Activated CD8-positive, alpha-beta T cell treated with anti-CD3 and anti-CD28 coated beads for 36 hours (primary cell): ENCODE results near the gene PTPRN. TPM values are rescaled to one million over a fixed set of nuclear protein-coding genes. Genes with fewer than 3 reads are reported as not detected.

ENCODE experiments used
- ATAC-seq: fragments of 200-7000 bp; cut with Tn5 transposase; one replicate; pipeline ENCODE4 v1.10.0; 2021; ENCODE audit warnings: mild to moderate bottlenecking, moderate library complexity
- CTCF ChIA-PET: fragments of 350-600 bp; sonication (Branson Sonifier 250); formaldehyde crosslinking; loops from one replicate; lab custom pipeline; 2021; ENCODE audit warnings: antibody characterized with exemption; lab: Charles Lee
- POLR2A ChIA-PET: fragments of 350-600 bp; sonication (Branson Sonifier 250); formaldehyde crosslinking; loops from one replicate; lab custom pipeline; 2021; ENCODE audit warnings: antibody characterized with exemption; lab: Charles Lee
- DNase-seq: peaks from one replicate; pipeline ENCODE4 v3.0.0-alpha.2; 2020
- H3K27ac Mint-ChIP-seq: one replicate; pipeline ENCODE4 v1.8.0; 2021; ENCODE audit warnings: mild to moderate bottlenecking, mixed read lengths
- H3K27me3 Mint-ChIP-seq: one replicate; pipeline ENCODE4 v1.8.0; 2021; ENCODE audit warnings: mixed read lengths
- H3K36me3 Mint-ChIP-seq: one replicate; pipeline ENCODE4 v1.8.0; 2021; ENCODE audit warnings: low read depth, mixed read lengths
- H3K4me1 Mint-ChIP-seq: one replicate; pipeline ENCODE4 v1.8.0; 2021; ENCODE audit warnings: low read depth, mixed read lengths
- H3K4me3 Mint-ChIP-seq: one replicate; pipeline ENCODE4 v1.8.0; 2021; ENCODE audit warnings: mild to moderate bottlenecking, moderate library complexity, mixed read lengths
- H3K9me3 Mint-ChIP-seq: one replicate; pipeline ENCODE4 v1.8.0; 2021; ENCODE audit warnings: mixed read lengths
- intact Hi-C: fragments of 100-400 bp; cut with micrococcal nuclease; formaldehyde crosslinking; loops from one replicate; pipeline ENCODE4 v1.10.0; 2022
- total RNA-seq, 2 experiments: library from RNA; stranded (reverse); gene quantifications; one replicate each; pipeline ENCODE4 v1.2.3, GENCODE V29; 2021
- TF ChIP-seq, protein P1 (sequence below): fragments of 200-600 bp; IDR thresholded peaks from one replicate; pipeline ENCODE4 v1.8.0; 2022; ENCODE audit warnings: antibody characterized with exemption, mild to moderate bottlenecking

PTPRN gene
- total RNA-seq, result 1 to 10 TPM in 1 of 2 experiments, under 1 TPM in 1; 0.92 to 1.1 TPM

DNA sequence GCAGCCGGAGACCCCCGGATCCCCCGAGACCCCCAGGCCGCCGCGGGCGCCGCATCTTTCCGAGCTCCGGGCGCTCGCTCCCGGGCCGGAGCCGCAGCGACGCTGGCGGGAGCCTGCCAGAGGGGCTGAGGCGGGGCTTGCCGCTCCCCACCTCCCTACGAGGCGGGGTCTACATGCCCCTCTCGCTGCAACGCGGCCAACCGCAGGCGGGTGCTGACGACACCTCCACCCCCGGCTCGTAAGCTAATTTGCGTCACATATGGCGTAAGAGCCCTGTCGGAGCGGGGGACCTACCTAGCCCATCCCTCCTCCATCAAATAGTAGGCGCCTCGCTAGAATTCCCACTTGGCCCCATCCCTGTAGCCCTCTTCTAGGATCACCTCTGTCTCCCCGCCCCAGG, at the start of gene PTPRN:
Gene PTPRN (minus strand): TSS at position 124 of the 400 bp plus-strand sequence. CDS start 69 bp downstream, at position 55.
- H3K4me1 Mint-ChIP-seq, result peaks cover 6% of the 10 kb centered on the region
- ATAC-seq, result no peak
- H3K27ac Mint-ChIP-seq, result no peak within 1 kb of the TSS
- H3K36me3 Mint-ChIP-seq, result no peaks in the 10 kb centered on the region
- H3K9me3 Mint-ChIP-seq, result no peaks in the 10 kb centered on the region
- peaks cover 40% of the 10 kb centered on the region for H3K27me3 Mint-ChIP-seq
- H3K4me3 Mint-ChIP-seq, result no peak within 1 kb of the TSS
- POLR2A ChIA-PET, result interaction anchor here (1.7 kb wide), 1 partner anchor 10 kb away, joined by 3 read pairs; no protein-coding TSS in a partner anchor
- DNase-seq, result no peak
- intact Hi-C loops, result loop anchor here (10.0 kb wide), 1 partner anchor 254 kb away; no protein-coding TSS in a partner anchor
- TF ChIP-seq, protein P1, sequence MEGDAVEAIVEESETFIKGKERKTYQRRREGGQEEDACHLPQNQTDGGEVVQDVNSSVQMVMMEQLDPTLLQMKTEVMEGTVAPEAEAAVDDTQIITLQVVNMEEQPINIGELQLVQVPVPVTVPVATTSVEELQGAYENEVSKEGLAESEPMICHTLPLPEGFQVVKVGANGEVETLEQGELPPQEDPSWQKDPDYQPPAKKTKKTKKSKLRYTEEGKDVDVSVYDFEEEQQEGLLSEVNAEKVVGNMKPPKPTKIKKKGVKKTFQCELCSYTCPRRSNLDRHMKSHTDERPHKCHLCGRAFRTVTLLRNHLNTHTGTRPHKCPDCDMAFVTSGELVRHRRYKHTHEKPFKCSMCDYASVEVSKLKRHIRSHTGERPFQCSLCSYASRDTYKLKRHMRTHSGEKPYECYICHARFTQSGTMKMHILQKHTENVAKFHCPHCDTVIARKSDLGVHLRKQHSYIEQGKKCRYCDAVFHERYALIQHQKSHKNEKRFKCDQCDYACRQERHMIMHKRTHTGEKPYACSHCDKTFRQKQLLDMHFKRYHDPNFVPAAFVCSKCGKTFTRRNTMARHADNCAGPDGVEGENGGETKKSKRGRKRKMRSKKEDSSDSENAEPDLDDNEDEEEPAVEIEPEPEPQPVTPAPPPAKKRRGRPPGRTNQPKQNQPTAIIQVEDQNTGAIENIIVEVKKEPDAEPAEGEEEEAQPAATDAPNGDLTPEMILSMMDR, result no peak
- CTCF ChIA-PET, result interaction anchor here (1.0 to 1.5 kb wide), 3 partner anchors 10 to 31 kb away, joined by 3 to 5 read pairs (median 3); no protein-coding TSS in a partner anchor

- intact Hi-C loops, result no loop called here
- H3K9me3 Mint-ChIP-seq, result no peaks in the 10 kb centered on the region
- CTCF ChIA-PET, result interaction anchor here (1.1 to 2.1 kb wide), 2 partner anchors 10 to 64 kb away, joined by 3 to 8 read pairs; no protein-coding TSS in a partner anchor
- H3K4me3 Mint-ChIP-seq, result peak overlapping the region; percentile 31
- TF ChIP-seq, protein P1, result no peak
- peaks cover 45% of the 10 kb centered on the region for H3K27me3 Mint-ChIP-seq
- POLR2A ChIA-PET, result interaction anchor here (0.7 kb wide), 1 partner anchor 97 kb away, joined by 3 read pairs; no protein-coding TSS in a partner anchor
- H3K36me3 Mint-ChIP-seq, result no peaks in the 10 kb centered on the region
- ATAC-seq (peak; percentile 77), DNase-seq (peak; percentile 66)
- peaks cover 9% of the 10 kb centered on the region for H3K4me1 Mint-ChIP-seq
- no peak overlapping the region for H3K27ac Mint-ChIP-seq
Measured at GRCh38 chr2:219358170-219359075, 49.2 kb upstream of the PTPRN start.

DNA sequence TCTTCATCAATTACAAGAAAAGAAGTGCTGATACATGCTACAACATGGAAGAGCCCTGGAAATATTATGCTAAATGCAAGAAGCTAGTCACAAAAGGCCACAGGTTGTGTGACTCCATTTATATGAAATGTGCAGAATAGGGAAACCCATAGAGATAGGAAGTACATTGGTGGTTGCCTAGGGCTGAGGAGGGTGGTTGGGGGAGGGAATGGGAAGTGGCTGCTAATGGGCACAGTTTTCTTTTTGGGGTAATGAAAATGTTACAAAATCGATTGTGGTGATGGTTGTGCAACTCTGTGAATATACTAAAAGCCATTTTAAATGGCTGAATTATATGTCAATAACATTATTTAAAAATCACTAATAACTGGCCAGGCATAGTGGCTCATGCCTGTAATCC, 47.6 kb upstream of the PTPRN start:
- Mint-ChIP-seq H3K4me1 (peaks cover 4% of the 10 kb centered on the region), H3K27ac (no peak overlapping the region), H3K4me3 (no peak overlapping the region), H3K36me3 (no peaks in the 10 kb centered on the region), H3K9me3 (no peaks in the 10 kb centered on the region), H3K27me3 (peaks cover 45% of the 10 kb centered on the region)
- TF ChIP-seq, protein P1, result no peak
- intact Hi-C loops, result no loop called here
- ChIA-PET POLR2A (interaction anchor here (0.7 kb wide), 1 partner anchor 31 kb away, joined by 3 read pairs; the partner anchor contains the start of gene DNPEP), CTCF (interaction anchor here (2.1 kb wide), 1 partner anchor 62 kb away, joined by 8 read pairs; no protein-coding TSS in a partner anchor)
- no peak for DNase-seq
- ATAC-seq, result no peak

DNA sequence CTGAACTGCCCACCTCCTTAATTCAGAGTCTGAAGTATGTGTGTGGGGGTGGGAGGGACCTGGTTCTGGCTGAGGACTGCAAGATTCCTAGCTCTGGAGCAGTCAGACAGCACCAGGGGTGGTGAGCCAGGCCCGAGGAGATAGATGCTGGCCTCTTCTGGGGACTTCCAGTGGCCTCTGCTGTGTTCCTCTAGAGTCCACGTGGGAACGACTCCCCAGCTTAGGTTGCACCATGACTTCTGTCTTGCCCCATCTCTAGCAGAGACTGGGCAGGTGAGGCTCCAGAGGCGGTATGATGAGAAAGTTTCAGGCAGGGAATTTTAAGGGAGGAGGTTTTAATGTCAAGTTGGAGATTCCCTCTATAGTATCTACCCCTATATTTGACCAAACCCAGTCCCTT, 45.4 kb upstream of the PTPRN start:
- H3K36me3 Mint-ChIP-seq, result no peaks in the 10 kb centered on the region
- intact Hi-C loops, result loop anchor here (5.0 kb wide), 1 partner anchor 197 kb away; no protein-coding TSS in a partner anchor
- peaks cover 44% of the 10 kb centered on the region for H3K27me3 Mint-ChIP-seq
- CTCF ChIA-PET, result interaction anchor here (0.6 to 1.9 kb wide), 2 partner anchors 53 to 59 kb away, joined by 3 to 8 read pairs; no protein-coding TSS in a partner anchor
- POLR2A ChIA-PET, result no interaction called here
- no peak overlapping the region for H3K4me3 Mint-ChIP-seq
- TF ChIP-seq, protein P1, result no peak
- ATAC-seq, result no peak
- H3K9me3 Mint-ChIP-seq, result no peaks in the 10 kb centered on the region
- peaks cover 4% of the 10 kb centered on the region for H3K4me1 Mint-ChIP-seq
- H3K27ac Mint-ChIP-seq, result no peak overlapping the region
- no peak for DNase-seq
